ENCODE measurements around the gene WNT5B. TPM values are rescaled to one million over a fixed set of nuclear protein-coding genes. Genes with fewer than 3 reads are reported as not detected.

Gene WNT5B
- total RNA-seq, 1 donor from 2014 or later: 1.5 TPM

DNA sequence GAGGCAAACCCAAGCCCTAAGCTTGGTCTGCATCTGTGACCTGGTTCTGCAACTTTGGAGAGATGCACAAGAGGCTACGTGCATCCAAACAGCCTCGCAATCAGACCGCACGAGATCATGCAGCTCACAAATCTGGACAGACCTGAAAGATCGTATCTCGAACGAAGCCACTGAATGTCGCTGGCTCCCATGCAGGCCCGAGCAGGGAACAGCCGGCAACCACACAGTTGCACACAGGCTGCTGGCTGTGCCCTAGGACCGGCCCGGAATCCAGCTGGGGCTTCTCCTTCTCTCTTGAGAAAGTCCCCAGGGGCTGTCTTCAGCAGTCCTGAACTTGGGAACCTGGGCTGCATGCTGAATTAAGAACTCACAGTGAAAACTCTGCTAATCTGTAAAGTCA lies 27.9 kb downstream of the WNT5B start:
- no peak for DNase-seq

DNA sequence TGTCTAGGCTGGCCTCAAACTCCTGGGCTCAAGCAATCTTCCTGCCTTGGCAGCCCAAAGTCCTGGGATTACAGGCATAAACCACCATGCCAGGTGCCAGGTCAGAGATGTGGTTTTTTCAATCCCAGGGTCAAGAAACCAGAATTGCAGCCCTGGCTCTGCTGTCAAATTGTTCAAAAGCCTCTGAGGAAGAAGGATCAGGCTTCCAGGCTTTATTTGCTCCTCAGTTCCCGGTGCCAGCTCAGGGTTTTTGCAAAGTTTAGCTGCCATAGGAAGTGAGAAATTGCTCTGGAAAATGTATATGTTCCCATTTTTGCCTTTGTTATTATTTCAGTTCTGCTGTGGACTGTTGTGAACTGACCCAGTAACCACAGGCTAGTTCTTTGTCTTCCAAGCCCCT lies 28.7 kb downstream of the WNT5B start:
- DNase-seq: no peak

DNA sequence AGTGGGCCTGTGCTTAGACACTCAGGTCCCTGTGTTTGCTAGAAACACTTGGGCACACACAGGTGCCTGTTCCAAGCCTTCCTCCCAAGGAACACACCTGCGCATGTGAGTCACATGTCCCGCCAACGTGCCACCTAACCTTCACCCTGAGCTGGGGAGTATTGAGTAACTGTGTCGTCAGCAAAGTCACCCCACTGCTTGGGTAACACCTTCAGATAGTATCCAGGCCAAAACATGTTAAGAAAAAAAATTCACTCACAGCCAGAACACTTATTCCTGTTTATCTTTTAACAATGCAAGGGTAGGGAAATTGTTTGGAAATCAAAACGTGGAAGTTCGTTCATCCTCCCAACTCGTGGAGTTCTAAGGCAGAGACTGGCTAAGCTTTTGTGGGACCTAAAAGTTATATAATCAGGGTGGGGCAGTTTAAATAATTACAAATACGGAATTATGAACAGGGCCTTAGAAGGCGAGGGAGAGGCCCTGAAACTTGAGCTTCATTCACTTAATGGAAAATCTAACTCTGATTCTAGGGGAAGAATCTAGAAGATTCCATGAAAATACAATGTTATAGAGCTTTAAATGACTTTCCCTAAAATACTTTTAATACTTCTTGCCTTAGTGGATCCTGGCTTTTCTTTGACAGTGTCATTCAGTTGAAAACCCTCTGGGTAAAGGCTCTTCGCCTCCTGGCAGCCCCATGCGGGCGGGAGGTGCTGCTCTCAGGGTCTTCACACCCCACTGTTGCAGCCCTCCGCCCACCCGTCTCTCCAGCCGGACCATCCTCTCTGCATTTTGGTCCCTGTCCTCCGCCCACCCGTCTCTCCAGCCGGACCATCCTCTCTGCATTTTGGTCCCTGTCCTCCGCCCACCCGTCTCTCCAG lies 31.5 kb downstream of the WNT5B start:
- DNase-seq: peak; percentile 77

DNA sequence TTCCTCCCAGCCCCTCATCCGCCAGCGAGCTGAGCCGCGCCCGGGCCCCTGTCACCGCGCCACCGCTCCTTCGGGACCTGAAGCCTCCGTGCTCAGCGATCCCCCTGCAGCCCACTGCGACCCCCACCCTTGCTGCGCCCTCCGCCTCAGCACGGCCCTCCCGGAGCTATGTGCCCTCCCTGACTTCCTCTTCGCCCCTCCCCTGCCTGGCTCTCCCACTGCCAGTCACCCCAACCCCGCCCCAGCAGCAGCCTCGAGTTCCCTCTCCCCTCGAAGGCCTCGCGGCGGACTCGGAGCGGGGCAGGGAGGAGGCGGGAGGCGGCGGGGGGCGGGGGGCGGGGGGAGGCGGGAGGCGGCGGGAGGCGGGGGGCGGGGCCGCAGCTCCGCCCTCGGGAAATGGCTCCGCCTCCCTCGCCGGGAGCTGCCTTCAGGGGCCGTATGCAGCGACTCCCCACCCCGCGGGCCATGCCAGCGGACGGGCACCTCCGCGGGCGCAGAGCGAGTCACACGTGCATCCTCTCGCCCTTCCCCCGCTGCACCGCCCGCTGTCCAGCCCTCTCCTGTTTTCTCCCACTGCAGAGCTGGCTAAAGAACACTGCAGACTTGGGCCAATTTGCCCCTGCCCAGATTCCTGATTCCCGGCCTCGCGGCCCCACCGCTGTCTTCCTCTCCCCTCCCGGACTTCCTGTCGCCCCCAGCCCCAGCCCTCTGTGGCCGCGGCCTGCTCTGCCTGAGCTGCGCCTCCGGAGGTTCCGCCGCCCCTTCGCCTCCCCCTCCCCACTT lies 32.7 kb downstream of the WNT5B start:
- DNase-seq: peak; percentile 97

DNA sequence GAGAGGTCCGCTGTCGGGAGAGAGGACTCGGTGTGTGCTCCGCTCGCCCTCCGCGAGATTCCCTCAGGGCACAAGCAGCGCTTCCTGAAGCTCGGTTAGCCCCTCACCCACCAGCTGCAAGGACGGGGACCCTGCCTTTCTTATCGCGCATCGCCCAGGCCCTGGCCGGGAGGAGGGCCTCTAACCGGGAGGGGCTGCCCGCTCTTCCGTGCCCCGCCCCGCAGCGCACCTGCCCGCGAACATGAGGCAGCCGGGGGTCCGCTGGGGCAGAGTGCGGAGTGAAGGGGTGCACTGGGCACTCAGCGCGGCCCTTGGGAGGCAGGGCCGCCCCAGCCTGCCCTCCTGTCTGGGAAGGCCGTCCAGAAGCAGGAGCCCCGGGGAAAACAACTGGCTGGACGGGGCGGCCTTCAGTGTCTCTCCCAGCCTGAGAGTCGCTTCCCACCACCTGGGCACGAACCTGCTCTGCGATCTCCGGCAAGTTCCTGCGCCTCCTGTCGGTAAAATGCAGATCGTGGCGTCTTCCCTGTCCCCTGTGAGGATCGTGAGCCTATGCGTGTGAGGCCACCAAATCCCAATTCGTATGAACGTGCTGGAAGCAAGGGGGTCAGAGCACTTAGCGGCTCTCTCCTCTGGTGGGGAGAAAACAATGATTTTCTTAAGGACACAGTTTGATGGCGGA lies 33.9 kb downstream of the WNT5B start:
- DNase-seq: peak; percentile 18

DNA sequence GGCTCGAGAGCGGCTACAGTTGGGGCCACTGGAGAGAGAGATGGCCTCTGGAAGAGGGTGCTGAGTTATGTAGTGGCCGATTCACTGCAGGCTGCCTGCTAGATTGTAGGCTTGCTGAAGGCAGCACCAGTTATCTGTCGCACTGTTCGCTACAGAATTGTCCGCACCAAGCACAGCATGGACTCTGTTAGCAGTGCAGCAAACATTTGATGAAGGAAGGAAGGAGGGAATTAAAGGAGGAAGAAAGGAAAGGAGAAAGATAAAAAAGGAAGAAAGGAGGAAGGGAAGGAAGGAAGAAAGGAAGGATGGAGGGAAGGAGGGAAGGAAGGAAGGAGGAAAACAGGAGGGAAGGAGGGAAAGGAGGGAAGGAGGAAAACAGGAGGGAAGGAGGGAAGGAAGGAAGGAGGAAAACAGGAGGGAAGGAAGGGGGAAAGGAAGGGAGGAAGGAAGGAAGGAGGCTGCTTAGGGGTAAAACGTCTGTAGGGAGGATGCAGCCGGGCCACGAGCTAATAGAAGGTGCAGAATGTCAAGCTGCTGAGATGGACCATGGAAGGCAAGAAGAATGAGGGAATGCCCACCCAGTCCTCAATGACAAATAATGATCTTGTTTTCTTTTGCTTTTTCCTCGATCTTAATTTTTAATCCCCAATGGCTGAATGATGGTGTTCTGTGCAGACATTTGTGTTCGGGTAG lies 34.6 kb downstream of the WNT5B start:
- DNase-seq: no peak

DNA sequence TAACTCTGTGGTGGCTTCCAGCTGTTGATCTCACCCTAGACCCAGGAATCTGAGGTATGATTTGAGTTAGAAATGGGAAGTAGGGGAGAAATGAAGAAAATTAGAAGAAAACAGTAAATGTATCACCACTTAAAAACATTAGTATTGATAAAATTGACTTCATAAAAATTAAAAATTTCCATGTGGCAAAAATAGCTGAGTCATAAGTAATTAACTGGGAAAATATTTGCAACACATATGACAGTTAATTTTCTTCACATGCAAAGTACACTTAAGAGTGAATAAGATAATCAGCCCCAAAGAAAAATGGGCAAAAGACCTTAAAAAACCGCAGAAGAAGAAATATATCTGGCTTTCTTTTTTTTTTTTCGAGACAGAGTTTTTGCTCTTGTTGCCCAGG lies 36.3 kb downstream of the WNT5B start:
- DNase-seq: no peak

DNA sequence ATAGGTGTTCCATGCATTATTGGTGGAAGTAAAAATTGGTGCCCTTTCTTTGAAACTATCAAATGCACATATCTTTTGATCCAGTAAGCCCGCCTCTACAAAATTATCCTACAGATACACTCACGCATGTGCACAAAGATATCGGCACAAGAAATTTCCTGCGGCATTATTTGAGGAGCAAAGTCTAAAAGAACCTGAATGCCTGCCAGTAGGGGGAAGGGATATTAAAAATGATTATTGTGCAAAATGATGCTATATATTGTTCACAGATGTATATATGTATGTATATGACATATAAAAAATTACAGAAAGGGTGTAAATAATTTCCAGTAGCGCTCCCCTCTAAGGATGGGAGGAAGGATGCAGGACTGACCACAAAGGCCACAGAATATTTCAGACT lies 37.2 kb downstream of the WNT5B start:
- no peak for DNase-seq

DNA sequence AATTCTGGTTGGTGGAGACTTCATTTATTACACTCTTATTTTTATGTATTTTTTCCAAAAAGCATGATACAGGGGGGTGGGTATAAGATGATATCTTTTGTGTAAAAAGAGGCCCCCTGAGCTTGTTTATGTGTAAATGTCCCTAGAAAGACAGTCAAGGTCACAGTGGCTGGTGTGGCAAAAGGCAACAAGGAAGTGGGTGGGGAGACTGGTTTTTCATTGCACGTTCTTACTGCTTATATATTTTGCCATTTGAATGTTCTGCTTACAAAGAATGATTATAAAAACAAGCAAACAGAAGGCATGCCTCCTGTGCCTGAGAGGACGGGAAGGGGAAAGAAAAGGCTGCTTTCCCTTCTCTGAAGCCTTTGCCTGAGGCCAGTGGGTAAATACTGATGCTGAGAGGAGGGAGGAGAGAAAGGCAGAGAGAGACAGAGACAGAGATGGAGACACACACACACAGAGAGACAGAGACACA lies 37.7 kb downstream of the WNT5B start:
- DNase-seq: peak; percentile 8

DNA sequence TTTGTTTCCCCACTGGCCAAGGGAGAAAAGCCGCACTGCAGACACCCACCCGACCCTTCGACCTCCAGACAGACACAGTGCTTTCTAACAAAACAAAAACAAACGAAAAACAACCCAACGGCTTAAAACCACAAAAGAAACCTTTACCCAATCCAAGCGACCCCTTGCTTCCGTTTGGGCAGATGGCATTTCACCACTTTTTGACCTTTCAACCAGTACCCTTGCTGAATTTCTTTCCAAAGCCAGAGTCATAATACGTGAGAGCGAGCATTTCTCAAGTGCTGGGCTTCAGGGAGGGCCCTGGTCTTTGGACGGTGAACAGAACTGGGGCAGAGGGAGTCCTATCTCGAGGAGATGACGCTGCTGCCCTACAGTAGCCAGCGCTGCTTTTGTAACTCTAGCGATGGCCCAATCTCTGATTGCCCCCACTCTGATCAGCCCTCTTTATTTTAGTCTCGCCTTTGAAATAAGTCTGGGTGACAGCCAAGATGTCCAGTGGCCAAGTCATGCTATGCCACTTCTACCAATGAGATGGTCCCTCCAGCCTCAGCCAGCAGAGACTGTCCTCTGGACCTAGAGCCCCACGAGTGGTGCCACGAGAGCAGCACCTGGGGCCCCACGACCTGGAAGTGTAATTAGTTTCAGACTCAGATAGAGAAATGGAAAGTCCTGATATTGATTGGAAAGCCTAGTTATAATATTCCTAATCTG lies 40.0 kb downstream of the WNT5B start:
- peak; percentile 62 for DNase-seq

DNA sequence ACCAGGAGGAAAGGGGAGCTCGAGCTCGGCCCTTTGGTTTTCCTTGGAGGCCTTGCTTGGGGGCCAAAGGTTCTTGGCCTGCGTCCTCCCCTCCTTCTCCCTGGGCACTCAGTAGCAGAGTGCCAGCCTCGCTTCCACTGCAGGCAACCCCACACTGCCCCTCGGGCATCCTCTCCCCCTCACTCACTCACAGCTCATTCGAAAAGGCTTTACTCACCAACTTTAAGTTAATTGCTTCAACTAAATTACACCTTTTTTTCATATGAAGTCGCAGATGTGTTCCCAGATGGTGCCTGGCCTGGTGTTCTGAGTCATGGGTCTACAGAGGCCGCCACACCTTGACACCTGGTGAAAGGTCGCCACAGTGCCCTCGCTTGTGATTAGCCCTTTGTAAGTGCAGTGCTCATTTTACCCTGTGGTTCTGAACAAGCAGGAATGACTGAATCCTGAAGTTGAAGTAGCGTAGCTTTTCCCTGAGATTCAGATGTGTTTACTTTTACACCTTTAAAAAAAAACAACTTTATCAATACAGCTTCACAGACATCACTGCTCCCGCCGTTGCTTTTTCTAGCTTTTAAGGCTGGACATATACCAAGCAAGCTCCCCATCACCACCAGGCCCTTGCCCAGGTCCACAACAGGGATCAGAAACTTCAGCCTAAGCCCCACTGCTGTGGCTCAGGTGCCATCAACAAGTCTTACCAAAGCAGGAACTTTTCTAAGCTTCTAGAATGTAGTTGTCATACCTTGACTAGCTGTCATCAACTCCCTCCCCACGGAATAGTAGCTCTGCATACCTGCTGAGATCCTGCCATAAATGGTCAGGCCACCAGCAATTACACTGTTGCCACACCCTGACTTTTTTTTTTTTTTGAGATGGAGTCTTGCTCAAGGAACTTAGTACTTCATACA lies 41.6 kb downstream of the WNT5B start:
- DNase-seq: no peak

DNA sequence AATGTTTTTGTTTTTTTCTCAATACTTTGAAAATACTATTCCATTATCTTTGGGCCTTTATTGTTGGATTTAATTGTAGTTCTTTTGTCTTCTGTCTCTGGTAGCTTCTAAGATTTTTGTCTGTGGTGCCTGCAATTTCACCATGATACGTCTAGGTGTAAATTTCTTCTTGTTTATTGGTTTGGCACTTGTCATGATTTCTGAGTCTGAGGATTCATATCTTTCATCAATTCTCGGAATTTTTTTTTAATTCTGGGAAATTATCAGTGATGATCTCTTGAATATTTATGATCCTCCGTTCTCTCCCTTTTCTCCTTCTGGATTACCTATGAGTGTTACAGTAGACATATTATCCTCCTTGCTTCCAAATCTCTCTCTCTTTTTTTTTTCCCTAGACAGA lies 47.0 kb downstream of the WNT5B start:
- DNase-seq: no peak

DNA sequence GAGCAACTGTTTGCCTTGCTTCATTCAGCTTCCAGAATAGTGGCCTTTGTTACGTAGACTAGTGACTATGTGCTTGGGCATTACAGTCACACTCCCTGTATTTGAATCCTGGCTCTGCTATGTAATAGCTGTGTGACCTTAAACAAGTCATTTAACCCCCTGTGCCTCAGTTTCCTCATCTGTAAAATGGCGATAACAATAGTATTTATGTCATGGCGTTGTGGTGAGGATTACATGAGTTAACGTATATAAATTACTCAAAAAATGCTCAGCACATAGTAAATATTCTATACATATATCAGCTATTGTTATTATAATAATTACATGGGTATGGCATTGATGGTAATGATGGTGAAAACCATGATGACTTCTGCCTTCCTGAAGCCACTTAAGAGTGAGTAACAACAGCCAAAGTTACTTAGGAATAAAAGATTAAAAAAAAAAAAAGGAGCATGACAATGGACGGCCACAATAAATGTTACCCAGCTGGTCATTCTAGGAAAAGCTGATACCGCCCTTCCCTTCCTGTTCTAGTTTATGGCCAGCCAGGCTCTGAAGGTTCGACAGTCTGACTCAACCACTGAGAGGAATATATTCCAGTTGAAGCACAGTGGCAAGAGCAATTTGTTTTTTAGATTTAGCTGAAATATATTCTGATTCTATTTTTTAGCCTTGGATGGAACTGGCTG lies 51.9 kb downstream of the WNT5B start:
- peak; percentile 93 for DNase-seq

DNA sequence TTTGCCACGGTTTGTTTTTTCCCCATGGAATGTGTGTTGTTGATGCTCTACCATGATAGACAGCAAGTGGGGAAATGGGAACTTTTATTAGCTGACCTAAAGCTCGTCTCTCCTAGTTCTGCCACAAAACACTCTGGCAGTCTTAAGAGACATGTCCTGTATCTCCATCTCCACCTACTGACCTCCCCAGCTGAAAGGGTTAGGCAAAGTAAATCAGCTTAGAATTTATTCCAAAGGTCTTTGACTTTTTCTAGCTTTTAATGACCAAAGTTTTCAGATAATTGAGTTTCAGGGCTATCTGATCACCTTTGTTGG lies 52.4 kb downstream of the WNT5B start:
- DNase-seq: no peak

DNA sequence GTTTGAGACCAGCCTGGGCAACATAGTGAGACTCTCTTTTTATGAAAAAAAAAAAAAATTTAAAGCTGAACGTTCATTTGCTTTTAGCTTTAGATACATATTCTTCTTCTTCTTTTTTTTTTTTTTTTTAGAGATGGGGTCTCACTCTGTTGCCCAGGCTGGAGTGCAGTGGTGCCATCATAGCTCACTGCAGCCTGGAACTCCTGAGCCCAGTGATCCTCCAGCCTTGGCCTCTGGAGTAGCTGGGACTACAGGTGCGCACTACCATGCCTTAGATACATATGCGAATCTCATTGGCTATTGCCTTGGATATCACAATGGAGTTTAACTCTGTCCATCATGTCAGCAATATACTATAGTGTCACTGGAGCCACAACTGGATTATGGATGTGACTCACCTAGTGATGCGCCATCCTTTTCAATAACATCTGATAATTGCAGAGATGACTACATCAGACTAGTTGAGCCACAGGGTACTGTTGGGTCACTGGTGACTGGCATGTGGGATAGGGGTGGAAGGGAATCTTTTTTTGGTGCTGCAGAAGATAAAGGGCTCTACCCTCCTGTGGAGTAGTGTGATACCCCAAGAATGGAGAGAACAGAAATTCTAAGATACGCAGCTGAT lies 59.2 kb downstream of the WNT5B start:
- DNase-seq: no peak

DNA sequence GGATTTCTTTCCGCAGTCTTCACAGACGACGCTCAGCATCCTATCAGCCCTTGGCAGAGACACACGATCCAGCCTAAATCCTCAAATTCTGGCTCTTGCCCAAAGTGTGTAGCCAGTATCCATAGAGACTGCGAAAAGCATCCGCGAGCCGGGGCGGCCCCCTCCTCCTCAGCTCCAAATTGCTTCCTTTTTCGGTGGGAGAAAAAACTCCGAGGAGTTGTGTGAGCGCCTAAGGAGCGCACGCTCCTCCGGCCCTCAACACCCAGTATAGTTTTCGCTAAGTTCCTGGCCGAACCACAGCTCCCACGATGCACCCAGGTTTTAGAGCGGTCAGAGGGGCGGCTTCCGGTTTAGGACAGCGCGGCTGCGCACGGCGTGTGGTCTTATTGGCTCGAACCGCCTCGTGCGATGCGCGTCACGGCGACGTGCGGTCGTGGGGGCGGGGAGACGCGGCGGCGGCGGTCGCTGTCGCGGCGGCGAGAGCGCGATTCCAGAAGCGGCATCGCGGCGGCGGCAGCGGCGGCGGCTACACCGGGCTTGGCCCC lies 61.6 kb downstream of the WNT5B start, which contains the start of gene ADIPOR2:
Gene ADIPOR2 (plus strand): TSS at position 493 of the 545 bp plus-strand sequence. CDS start 63,274 bp downstream, outside the sequence.
- peak; percentile 97 for DNase-seq

DNA sequence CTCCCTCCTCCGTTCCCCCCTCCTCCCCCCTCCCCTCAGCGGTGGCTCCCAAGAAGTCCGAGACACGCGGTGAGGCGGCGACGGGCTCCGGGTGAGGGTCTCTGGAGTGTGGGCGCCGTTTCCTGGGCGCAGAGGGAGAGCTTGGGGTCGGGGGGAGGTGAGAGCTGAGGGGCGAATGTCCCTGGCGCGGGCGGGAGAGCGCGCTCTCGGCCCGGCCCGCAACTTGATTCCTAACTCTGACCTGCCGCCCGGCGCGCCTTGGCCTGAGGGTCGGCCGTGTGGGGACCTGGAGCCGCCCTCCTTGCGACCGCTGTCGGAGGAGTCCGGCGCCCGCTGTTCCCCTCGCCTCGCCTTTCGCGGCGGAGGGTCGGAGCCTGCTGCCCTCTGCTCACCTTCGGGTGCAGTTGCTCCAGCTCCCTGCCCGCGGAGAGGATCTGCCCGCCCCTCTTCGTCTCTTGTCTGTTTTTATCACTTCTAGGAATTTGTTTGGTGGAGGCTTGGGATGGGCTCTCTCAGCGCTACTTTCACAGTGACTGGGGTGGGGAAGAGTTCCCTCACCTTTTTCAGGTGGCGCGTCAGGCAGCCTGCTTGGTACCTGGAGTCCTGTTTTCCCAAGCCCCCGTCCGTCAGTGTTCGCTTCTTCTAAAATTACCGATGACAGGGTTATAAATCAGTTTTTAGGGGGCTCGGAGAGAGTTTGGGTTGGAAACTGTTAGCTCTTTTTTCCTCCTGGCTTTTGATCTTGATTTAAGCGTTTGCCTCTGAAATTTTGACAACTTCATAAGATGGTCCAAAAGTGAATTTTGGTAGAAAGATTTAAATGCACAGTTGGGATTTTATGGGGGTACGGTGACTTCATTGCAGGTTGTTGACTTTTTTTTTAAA lies 62.3 kb downstream of the WNT5B start:
- DNase-seq: peak; percentile 43

DNA sequence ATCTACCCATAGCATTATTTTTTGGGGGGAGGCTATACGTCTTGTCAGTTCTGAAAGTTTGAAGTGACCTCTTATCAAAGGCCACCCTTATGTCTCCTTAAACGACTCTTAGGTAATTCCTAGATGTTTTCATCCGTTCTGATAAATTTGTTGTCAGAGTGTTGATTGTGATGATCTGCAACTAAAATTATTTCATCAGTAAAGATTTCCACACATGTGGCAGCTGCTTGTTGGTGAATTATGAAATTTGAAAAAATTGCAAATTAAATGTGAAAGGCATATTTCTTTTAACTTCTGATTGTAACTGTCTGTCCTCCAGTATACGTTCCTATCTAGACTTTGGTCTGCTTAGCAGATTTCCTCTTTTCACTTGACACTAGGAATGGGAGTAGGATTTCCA lies 63.2 kb downstream of the WNT5B start:
- DNase-seq: no peak

Data from dermis blood vessel endothelial cell (primary cell).